DMS153 treated with DMSO at 0.1 percent for 48 hours (cell line): ENCODE data around the gene TLE5.
A peak's percentile ranks its signal among the peaks of the same experiment; 100 is the strongest.

Experiments
- DNase-seq: peaks from one replicate; lab custom pipeline; 2025; ENCODE audit not compliant: unreplicated experiment; lab: John Stamatoyannopoulos, UW

TLE5 gene

GRCh38 chr19:3062165-3063105 is at the start of gene TLE5:
Gene TLE5 (minus strand): TSS chr19:3062495. CDS start chr19:3062200, 295 bp downstream.
- DNase-seq = peak; percentile 47

- no peak for DNase-seq
Measured at GRCh38 chr19:3111586-3112247, 49.4 kb upstream of the TLE5 start.

- DNase-seq = no peak
Measured at GRCh38 chr19:3110126-3110825, 48.0 kb upstream of the TLE5 start.

- no peak for DNase-seq
Measured at GRCh38 chr19:3109491-3109890, 47.2 kb upstream of the TLE5 start.

GRCh38 chr19:3108775-3109174 is 46.5 kb upstream of the TLE5 start:
- peak; percentile 28 for DNase-seq

GRCh38 chr19:3107658-3108057 is 45.4 kb upstream of the TLE5 start:
- DNase-seq = no peak

- DNase-seq = no peak
Measured at GRCh38 chr19:3106509-3107141, 44.3 kb upstream of the TLE5 start.

GRCh38 chr19:3105641-3106508 is 43.6 kb upstream of the TLE5 start:
- no peak for DNase-seq

- no peak for DNase-seq
Measured at GRCh38 chr19:3104708-3104983, 42.4 kb upstream of the TLE5 start.

GRCh38 chr19:3102239-3103140 is 40.2 kb upstream of the TLE5 start:
- DNase-seq = no peak

- DNase-seq = no peak
Measured at GRCh38 chr19:3100747-3101730, 38.7 kb upstream of the TLE5 start.

- no peak for DNase-seq
Measured at GRCh38 chr19:3100331-3100730, 38.0 kb upstream of the TLE5 start.

- no peak for DNase-seq
Measured at GRCh38 chr19:3099347-3100145, 37.3 kb upstream of the TLE5 start.

- no peak for DNase-seq
Measured at GRCh38 chr19:3098515-3099346, 36.4 kb upstream of the TLE5 start.

- DNase-seq = no peak
Measured at GRCh38 chr19:3098141-3098514, 35.8 kb upstream of the TLE5 start.

- DNase-seq = no peak
Measured at GRCh38 chr19:3097442-3097871, 35.2 kb upstream of the TLE5 start.
